HG03045 (cell line): ENCODE measurements around the gene FRMD4A.
A peak's percentile ranks its signal among the peaks of the same experiment; 100 is the strongest.

Experiments used
- ATAC-seq: cut with Tn5 transposase; IDR thresholded peaks from one replicate; pipeline ENCODE4 v1.9.1; 2021; ENCODE audit warnings: mild to moderate bottlenecking, moderate library complexity; ENCODE audit not compliant: unreplicated experiment

The FRMD4A gene

DNA sequence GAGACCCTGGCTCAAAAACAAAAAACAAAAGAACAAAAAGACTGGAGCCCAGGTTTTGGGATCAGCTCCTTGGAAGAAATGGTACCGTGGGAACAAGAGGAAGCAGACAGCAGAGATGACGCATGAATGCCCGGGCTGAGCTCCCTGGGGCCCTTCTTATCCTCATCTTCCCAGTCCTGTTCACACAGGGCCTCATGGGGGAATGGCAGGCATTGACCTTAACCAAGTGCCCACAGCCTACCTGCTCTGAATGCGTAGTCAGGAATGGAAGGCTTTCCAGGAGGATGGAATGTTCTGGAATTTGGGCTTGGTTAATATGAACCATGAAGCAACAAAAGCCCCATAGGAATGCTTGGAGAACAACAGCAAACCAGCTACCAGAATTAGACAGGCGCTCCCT, 589.3 kb downstream of the FRMD4A start:
- no peak for ATAC-seq

DNA sequence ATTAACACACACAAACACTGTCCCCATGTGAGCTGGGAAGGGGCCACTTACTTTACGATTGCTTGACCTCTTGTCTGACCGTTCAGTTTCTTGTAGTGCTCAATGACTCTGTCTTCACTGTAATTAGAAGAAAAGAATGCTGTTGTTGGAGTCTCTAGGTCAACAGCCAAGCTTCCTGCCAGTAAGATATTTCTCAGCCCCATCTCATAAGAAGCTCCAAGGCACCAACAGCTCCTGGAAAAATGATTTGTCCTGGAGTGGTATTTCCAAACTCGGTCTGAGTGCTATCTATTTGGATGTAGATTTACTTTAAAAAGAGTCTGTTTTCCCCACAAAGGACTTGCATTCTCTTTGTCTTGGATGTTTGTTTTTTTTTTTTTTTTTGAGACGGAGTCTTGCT, 590.3 kb downstream of the FRMD4A start:
- no peak for ATAC-seq

DNA sequence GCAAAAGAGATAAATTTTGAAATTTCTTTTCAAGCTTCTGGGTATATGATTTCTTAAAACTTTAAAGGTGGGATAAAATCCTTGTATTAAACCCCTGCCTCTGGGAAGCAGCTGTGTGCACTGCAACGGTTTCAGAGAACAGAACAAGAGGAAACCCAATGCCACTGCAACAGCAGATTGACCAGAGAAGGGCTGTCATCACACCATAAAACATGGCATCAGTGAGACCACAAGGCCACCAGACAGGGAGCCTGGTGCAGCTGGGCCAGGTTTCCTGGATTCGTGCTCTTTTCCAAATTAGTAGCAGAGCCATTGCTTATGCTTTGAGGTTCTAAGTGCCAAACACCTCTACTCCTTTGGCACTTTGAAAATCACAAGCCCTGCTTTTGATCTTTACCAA, 591.5 kb downstream of the FRMD4A start:
- no peak for ATAC-seq

DNA sequence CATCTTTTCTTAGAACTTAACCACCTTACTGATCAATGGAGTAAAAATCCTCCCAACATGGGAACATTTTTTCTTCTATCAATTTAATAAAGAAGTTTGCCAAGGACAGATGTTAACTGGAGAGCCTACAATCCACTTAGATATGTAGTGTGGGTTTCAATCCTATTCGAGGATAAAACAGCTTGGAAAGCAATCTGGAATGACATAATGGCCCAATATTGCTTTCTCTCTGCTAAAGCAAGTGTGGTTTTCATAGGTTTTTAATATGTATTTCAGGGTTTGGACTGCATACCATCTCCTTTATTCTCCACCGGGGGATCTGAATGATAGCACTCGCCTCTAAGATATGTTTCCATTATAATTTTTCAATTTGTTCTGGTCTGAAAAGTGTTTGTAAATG, 594.2 kb downstream of the FRMD4A start:
- ATAC-seq: no peak

DNA sequence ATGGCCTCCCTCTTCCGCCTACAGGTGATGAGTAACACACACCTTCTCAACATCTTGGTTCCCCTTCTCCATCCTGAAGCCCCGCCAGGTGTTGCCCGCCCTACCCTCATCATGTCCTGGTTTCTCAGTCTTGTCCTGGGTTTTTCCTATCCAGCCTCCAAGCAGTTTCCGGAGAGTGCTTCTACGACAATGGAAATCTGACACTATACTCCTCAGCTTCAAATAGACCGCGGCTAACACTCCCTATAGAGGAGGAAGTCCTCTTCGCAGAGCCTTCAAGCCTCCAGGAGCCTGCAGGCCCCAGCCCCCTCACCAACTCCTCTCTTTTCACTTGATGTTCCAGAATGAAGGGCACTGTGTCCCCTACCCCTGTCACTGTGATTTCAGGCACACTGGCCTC, 596.6 kb downstream of the FRMD4A start:
- ATAC-seq: no peak

DNA sequence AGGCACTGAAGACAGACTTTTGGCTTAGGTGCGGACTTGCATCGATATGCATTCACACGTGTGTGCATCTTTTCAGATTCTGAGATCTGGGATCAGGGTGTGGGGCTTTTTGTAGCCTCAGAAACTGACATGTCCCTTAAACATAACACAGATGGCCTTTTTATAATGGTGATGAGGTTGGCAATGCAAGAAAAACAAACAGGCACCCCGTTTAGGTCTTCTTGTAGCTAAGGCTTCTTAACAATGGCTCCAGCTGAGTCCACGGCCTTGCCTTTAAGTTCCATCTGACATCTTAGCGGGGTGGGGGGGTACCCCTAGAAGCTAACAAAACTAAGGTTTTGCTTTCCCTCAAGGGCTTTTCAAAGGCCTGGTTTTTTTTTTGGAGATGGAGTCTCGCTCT, 597.7 kb downstream of the FRMD4A start:
- ATAC-seq: no peak

DNA sequence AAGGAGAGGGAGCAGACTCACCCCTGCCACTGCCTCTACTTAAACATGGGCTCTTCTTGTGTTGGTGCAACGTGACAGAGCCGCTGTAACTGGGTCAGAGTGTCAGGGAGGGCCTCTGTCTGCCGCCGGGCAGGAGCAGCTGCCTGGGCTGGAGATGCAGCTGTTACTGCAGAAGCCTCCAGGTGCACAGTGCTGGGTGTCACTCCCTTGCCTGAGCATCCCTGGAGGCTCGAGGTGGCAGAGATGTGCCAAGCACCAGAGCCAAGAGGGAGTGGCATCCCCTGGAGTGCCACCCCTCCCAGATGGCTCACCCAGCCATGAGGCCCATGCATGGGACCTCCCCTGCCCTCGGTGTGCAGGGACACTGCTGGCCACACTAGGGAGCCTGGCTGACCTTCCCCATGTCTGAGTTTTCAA, 598.3 kb downstream of the FRMD4A start:
- ATAC-seq: no peak

DNA sequence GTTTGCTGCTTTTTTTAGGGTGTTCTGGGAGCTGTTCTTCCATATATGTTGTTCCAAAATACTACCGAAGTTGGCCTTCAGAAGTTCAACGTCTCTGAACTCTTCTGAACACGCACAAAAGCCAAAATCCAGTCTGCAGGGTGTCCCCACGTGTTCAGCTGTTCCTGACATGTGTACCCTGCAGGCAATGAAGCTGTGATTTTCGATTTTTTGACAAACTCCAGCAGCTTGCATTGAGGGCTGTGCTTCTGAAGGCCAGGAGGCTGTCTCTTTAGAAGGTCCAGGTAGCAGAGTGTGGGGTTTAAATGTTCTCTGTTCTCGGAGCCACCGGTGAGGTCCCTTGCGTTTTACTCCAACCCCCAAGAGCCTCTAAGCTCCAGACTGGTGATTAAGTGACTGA, 598.9 kb downstream of the FRMD4A start:
- no peak for ATAC-seq

DNA sequence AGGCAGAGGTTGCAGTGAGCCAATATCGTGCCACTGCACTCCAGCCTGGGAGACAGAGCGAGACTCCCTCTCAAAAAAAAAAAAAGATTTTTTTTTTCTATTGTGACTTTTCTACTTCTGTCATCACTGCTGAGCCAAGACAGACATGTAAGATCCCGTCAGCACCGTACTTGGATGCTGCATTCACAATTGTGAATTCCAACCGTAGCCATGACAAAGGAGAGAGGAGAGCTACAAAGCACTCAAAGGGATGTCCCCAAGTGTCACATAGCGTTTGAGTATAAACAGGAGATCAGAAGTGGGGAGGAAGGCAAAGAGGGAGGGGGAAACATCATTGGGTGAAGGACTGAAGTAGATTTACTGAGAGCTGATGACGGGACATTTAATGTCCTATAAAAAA, 599.8 kb downstream of the FRMD4A start:
- no peak for ATAC-seq

DNA sequence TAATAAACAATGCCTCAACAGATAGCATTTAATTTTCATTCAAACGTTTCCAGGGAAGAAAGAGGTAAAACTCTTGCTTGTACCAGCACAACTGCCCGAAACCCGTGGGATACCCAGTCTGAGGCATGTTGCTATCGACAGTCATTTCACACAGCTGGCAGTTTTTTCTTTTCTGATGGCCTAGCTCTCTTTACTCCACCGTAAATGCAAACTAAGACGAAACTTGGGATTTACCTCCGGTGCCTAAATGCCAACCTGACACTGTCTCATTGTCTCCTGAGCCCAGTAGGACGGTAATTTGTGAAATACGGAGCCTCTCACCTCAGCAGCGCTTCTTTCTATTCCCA, 600.4 kb downstream of the FRMD4A start:
- no peak for ATAC-seq

DNA sequence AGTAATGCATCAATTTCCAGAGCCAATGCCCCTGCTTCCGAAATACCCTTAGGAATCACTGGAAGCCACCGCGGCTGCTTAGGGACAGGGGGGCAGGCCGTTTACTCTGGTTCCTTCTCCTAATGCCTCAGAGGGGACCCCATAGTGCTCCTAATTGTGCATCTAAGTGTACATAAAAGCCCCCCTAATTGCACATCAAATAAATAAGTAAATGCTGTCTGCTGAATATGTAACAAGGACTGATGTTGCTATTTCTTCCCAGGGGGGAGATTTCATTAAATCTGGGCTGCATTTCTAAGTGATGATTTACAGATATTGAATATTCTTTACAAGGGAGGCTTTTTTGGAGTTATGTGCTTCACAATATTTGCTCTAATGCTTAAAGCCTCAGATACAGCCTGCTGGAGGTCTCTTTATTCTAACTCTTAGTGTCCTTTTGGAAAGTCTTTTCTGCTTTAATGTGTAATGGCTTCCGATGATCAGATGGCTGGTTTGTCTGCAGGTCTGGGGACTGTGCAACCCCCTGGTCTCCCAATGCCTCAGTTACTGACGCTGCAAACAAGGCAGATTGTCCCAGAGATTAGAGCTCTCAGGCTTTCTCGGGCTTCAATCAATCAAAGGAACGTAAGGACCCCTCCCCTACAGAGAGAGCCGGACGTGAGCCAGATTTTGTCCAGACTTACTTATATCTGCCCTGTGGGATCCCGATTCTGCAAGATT, 601.0 kb downstream of the FRMD4A start:
- ATAC-seq: no peak

DNA sequence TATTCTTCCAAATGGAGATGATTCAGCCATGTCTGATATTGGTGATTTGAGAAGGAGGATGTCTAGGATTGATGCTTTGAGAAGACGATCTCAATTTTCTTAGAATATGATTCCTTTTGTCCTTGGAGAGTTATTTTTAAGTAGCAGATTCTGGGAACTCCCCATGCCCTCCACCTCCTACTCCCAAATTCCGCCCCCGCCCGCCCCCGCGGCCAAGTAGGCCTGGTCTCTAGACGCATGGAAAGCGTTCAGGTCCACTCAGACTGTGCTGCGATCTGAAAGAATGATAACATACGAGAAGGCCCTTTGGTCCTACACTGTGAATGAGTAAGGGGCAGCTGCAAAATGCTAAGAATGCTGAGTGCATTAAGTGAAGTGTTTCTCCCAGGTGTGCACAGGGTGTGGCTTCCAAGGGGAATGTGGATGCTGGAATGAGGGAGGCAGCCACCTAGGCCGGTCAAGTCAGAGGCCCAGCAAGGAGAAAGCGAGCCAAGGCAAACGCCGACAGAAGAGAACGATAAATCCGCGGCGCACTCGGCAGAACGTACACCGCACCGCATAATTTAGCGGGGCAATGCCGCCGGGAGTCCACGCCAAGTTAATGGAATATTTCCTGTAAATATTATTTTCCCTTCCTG, 601.7 kb downstream of the FRMD4A start:
- ATAC-seq: no peak

DNA sequence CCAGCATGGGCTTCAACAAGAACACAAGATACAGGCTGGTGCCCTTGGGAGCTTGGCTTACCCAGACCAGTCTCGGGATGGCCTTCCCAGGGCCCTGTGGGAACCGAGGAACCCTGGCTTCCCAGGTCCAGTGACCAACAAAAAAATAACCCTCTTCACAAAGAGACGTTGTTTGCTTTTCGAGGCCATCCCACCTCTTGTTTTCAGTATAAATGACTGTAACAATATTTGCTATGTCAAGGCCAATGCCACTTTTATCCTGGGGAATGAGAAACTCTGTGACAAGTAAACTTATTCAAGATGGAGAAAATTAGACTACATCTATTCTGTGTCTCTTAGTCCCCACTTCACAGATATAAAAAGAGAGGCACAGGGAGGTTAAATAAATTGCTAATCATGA, 605.1 kb downstream of the FRMD4A start:
- ATAC-seq: no peak

DNA sequence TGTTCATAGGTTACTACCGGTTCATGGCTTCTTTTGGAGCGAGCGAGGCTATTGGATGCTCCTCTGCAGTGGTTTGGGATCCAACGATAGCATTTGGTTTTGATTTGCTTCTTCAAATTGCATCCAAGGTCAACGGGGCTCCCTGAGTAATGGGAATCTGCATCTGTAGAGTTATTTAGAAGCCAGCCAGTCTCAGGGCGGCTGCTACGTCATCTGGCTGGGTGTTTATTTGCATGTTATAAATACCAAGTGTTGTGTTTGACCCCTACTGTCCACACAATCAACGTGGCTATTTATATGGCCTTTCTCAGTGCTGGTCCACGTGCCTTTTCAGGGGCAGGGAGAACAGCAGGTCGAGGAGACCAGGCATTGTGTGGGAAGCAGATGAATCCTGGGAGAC, 606.2 kb downstream of the FRMD4A start:
- ATAC-seq: no peak

DNA sequence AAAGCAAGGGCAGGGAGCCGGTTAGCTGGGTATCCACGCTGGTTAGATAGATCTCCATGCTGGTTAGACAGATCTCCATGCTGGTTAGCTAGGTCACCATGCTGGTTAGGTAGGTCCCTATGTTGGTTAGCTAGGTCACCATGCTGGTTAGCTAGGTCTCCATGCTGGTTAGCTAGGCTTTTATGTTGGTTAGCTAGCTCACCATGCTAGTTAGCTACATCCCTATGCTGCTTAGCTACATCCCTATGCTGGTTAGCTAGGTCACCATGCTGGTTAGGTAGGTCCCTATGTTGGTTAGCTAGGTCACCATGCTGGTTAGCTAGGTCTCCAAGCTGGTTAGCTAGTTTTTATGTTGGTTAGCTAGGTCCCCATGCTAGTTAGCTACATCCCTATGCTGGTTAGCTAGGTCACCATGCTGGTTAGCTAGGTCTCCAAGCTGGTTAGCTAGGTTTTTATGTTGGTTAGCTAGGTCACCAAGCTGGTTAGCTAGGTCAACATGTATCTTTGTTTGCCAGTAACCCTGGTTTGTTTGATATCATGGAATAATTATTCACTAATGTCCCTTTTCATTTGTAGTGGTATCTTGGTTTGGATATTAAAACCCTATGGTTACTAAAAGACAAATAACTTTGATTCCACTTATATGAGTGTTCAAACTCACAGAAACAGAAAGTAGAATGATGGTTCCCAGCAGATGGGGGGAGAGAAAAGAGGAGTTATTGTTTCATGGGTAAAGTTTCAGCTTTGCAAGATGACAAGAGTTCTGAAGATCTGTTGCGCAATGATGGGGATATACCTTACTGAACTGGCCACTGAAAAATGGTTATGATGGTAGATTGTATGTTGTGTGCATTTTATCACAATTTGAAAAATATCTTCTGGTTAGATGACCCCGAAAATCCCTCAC, 607.7 kb downstream of the FRMD4A start:
- no peak for ATAC-seq

DNA sequence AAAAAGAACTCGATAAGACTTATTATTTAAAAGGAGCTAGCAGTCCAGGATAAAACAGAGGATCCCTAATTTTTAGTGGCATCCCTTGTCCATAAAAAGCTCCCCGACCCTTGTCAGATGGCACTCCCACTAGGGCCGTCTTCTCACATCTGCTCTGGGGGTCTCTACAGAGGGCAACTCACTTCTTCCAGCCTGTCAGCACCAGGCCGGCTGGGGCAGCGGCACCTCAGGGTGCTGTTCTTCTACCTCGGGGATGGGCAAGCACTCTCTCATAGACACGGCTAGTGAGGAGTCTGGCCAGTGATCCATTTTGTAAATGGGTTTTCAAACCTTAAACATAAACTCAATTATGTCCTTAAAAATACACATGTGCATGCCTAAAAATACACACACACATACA, 609.2 kb downstream of the FRMD4A start:
- no peak for ATAC-seq

DNA sequence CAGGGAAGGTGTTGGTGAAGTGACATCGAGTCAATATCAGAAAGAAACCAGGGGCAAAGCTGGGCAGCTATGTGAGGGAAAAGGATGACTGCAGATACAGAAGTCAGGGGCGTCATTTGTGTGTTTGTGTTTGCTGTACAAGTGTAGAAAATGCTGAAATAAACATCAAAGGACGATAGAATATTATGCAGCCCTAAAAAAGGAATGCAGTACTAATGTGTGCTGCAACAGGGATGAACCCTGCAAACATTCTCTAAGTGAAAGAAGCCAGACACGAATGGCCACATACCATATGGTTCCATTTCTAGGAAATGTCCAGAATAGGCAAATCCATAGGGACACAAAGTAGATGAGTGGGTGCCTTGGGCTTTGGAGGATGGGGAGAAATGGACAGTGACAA, 610.0 kb downstream of the FRMD4A start:
- no peak for ATAC-seq

DNA sequence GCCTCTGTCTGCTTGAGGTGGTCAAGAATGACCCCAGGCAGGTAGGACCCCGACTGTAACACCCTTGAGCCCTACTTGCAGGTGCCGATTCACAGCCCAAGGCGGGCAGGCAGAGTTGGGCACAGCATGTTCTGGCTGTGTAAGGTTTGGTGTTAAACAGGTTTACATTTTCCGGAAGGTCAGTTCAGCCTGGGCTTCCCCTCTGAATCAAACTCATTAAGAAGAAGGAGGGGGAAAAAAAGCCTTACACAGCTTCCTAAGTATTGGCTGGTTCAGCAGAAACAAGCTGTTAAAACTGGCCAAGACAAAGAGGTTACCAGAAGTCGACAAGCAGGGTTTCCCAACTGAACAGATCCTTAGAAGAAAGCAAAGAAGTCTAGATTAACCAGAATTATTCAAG, 611.3 kb downstream of the FRMD4A start:
- no peak for ATAC-seq

DNA sequence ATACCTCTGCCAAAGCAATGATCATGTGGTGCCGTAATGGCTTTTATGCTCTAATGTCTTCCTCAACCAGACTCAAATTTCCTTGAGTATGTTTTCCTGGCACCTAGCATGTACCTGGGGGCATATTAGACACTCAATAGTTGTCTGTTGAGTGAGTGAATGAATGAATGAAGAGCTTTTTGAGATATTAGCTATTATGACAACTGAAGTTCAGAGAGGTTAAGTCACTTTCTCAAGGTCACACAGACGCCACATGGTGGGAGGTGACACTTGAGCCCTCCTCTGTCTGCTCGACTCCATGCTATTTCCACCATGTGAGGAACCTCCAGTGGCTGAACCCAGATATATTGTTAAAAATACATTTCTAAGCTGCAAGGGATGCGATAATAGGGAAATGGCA, 611.9 kb downstream of the FRMD4A start:
- ATAC-seq: no peak

DNA sequence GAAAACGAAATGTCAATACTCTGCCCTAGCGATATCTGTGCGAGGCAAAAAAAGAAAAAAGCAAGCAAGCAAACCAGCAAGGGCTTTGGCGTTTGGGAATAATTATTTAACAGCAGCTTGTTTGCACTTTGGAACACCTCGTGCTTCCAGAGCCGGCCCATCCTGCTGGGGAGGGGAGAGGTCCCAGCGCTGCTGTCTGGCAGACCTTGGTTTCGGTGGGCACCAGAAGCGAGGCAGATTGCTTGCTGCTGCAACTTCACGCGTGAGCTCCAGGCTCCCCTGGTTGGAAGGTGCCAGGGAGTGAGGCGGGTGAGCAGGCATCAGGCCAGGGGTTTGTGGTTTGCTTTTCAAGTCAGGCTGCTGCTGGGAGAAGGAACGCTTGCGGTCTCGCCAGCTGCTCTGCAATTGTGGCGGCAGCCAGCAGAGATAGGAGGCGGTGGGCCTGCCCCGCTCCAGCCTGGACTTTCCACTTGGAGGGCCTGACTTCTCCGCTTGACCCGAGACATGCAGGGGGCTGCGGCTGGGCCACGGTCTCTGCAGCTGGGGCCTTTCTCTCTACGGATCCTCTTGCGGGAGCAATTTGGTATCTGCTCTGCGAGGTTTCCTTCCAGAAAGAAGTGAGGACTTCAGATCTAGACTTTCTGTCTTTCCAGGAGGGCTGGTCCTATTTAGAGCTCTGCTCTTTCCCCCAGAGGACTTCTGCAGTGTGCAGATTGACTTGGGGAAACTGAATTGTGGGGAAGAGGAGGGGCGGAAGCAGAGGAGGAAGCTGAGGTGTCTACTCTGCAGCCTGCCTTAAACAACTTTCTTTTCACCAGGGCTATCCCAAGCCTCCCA, 612.6 kb downstream of the FRMD4A start:
- peak; percentile 46 for ATAC-seq

DNA sequence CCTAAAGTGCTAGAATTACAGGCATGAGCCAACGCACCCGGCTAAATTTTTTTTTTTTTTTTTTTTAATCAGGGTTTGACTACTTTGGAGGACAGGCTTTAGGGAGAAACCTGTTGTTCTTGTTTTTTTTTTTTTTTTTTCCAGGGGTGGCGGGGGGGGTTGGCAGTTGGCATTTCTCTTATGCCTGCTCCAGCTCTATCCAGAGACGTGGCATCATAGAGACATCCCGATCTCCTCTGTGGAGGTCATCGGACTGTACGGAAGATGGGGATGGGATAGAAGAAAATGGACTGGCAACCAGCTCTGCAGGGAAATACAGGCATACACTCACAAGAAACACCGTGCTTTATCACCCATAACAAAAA, 613.2 kb downstream of the FRMD4A start:
- ATAC-seq: no peak
